Hematopoietic multipotent progenitor cell treated with erythropoietin and hydrocortisone succinate and interleukin-3 and kit ligand, for 8 days (in vitro differentiated cells): ENCODE data around the gene KCNE5.
"Not testable (repeated sequence)": the region's sequence is repeated elsewhere in the genome, so short reads cannot be mapped to it uniquely, and the experiment has no call there.

Experiments
- DNase-seq: peaks from one replicate; pipeline ENCODE4 v3.0.0-alpha.2; 2015

Gene KCNE5

GRCh38 chrX:109601486-109601885 is 23.5 kb downstream of the KCNE5 start:
- no peak for DNase-seq

GRCh38 chrX:109600237-109600651 is 24.7 kb downstream of the KCNE5 start:
- no peak for DNase-seq

DNA sequence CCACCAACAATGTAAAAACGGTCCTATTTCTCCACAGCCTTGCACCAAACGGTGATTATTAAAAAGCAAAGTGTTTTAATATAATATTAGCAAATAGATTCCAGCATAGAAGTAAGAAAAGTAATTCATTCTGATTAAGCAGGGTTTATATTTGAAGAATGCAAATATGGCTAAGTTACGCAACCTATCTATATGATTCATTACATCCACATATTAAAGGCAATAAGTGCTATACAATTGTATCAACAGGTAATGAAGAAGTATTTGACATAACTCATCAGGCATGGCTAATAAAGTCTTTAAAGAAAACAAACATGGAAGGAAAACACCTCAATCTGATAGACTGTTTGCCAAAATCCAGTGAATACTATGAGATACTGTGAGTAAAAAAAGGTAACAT is 29.0 kb downstream of the KCNE5 start:
- DNase-seq: no peak

GRCh38 chrX:109590176-109590575 is 34.8 kb downstream of the KCNE5 start:
- DNase-seq: no peak

- DNase-seq: no peak
Observed at GRCh38 chrX:109585488-109585887, 39.5 kb downstream of the KCNE5 start.

DNA sequence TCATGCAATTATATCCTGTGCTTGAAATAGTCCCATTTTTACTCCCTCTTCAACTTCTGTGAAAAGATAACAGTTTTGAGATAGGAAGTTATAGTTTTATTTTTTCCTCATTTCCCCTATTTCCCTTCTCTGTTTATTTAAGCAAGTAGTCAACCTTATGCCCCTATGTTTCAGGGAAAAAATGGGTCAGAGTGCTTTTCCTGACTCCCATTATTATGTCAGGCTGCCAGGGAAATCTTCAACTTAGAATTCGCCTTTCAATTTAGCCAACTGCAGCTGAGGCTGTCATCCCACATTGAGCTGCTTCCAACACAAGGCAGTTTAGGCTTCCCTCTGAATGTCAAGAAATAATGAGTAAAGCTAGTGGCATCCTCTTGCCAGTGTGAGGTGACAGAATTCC is 46.1 kb downstream of the KCNE5 start:
- DNase-seq: no peak

DNA sequence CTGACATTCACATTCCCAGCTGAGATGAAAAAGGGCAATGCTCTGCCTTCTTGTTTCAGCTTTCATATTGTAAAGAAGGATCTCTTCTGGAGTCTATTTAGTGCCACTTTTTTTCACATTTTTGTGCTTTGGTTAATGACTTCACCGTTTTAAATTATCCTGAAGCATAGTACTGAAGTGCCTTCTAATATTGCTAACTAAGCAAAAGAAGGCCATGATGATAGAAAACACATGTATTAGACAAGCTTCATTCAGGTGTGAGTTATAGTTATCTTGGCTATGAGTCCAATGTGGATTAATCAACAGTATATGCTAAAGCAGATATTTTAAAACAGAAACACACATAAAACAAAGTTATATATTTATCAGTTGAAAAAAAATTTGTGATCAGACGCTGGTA is 47.9 kb downstream of the KCNE5 start:
- no peak for DNase-seq

DNA sequence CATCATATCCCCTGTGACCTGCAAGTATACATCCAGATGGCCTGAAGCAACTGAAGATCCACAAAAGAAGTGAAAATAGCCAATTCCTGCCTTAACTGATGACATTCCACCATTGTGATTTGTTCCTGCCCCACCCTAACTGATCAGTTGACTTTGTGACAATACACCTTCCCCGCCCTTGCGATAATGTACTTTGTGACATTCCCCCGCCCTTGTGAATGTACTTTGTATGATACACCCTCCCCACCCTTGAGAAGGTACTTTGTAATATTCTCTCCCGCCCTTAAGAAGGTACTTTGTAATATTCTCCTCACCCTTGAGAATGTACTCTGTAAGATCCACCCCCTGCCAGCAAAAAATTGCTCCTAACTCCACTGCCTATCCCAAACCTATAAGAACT is 48.9 kb downstream of the KCNE5 start:
- not testable (repeated sequence) for DNase-seq
